GM18519 (cell line): ENCODE measurements around the gene IL20.

Experiments used
- ATAC-seq: cut with Tn5 transposase; IDR thresholded peaks from one replicate; pipeline ENCODE4 v1.9.1; 2021; ENCODE audit warnings: mild to moderate bottlenecking, moderate library complexity; ENCODE audit not compliant: unreplicated experiment, low FRiP score

IL20 gene

GRCh38 chr1:206918076-206918475, 52.7 kb downstream of the IL20 start:
- no peak for ATAC-seq
